Epithelial cell of esophagus (primary cell): ENCODE data around the gene NYAP1.
"Not testable (repeated sequence)": the region's sequence is repeated elsewhere in the genome, so short reads cannot be mapped to it uniquely, and the experiment has no call there.

Experiments used
- DNase-seq: peaks from one replicate; pipeline ENCODE4 v3.0.0; 2010; ENCODE audit warnings: low read depth
- H3K4me3 ChIP-seq: 2 replicates; pipeline ENCODE4 v1.5.1; 2011; ENCODE audit warnings: mild to moderate bottlenecking, low read length, control low read depth
- CTCF ChIP-seq: IDR thresholded peaks from 2 replicates; pipeline ENCODE4 v1.5.1; 2011; ENCODE audit warnings: low read depth, mild to moderate bottlenecking, low read length, control low read depth, inconsistent platforms; ENCODE audit not compliant: insufficient read depth; ENCODE audit errors: missing control alignments

Gene NYAP1

GRCh38 chr7:100491192-100491578 lies 7.5 kb downstream of the NYAP1 start:
- no peak overlapping the region for H3K4me3 ChIP-seq
- DNase-seq = no peak
- no peak for TF ChIP-seq CTCF

GRCh38 chr7:100492738-100493475 lies 9.2 kb downstream of the NYAP1 start:
- TF ChIP-seq CTCF = no peak

GRCh38 chr7:100493476-100494264 lies 9.9 kb downstream of the NYAP1 start:
- H3K4me3 ChIP-seq = no peak overlapping the region
- DNase-seq = peak; percentile 49
- TF ChIP-seq CTCF = no peak

More at GRCh38 chr7:100492738-100493475, 9.2 kb downstream of the NYAP1 start:
- no peak overlapping the region for H3K4me3 ChIP-seq
- no peak for DNase-seq

- H3K4me3 ChIP-seq = no peak overlapping the region
- no peak for DNase-seq
- TF ChIP-seq CTCF = no peak
These were observed 12.8 kb downstream of the NYAP1 start for GRCh38 chr7:100496509-100496908.

GRCh38 chr7:100500743-100501142 lies 17.0 kb downstream of the NYAP1 start:
- not testable (repeated sequence) for H3K4me3 ChIP-seq, DNase-seq

GRCh38 chr7:100504031-100504430 lies 20.3 kb downstream of the NYAP1 start:
- not testable (repeated sequence) for H3K4me3 ChIP-seq, DNase-seq

GRCh38 chr7:100504887-100505611 lies 21.3 kb downstream of the NYAP1 start:
- no peak for TF ChIP-seq CTCF
- no peak overlapping the region for H3K4me3 ChIP-seq
- DNase-seq = no peak
